Measurements from ENCODE around the gene HK2.

The HK2 gene

DNA sequence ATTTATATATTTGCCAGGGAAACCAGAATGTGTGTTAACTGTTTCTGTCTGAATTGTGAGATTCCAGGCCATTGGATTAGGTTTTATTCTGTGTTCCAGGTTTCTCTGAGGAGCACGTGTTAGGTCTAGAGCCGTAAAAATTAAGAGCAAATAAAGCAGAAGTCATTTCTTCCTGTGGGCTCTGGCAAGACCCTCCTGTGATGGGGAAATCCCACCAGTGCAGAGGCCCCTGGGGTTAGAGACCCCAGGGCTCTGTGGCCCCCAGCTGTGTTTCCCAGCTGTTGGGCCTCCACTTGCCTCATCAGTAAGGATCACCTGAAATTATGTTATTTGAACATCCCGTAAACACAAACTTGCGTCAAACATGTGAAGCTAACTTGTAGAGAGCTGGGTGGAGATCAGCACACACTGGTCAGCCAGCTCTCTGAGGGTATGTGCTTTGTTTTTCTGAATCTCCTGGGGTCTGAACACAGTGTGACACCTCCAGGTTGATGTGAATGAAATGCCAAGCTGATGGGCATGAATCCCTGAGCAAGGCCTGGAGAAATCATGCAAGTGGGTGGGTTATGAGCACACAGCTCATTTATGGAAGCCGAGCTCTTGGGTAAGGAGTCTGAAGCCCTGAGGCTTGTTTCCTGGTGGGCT is 50.3 kb downstream of the HK2 start:
- H3K79me2 ChIP-seq (ENCODE audit: low read length): no peaks in the 10 kb centered on the region
- no peaks in the 10 kb centered on the region for H3K9me3 ChIP-seq (replicated peaks; ENCODE audit: insufficient read depth, low read length)
- no peak overlapping the region for H3K9ac ChIP-seq (ENCODE audit: low read length)
- no peaks in the 10 kb centered on the region for H3K4me1 ChIP-seq (ENCODE audit: low read length)
- peaks cover 6% of the 10 kb centered on the region; the same call in 1 of the 2 replicates for H3K36me3 ChIP-seq (replicated peaks; ENCODE audit: insufficient read depth, low read length)
- H4K20me1 ChIP-seq (ENCODE audit: insufficient read depth, low read length): no peaks in the 10 kb centered on the region
- no peak for DNase-seq
- no peaks in the 10 kb centered on the region for H3K27me3 ChIP-seq (replicated peaks; ENCODE audit: insufficient read depth, low read length)
- H3F3A ChIP-seq (ENCODE audit: insufficient read depth, low read length): no peaks in the 10 kb centered on the region
- no peak overlapping the region for H3K27ac ChIP-seq (ENCODE audit: low read length)
- no peak overlapping the region for H3K4me2 ChIP-seq (ENCODE audit: low read depth, low read length)
- no peak overlapping the region for H2AFZ ChIP-seq (ENCODE audit: low read length)
- TF ChIP-seq, protein P1, sequence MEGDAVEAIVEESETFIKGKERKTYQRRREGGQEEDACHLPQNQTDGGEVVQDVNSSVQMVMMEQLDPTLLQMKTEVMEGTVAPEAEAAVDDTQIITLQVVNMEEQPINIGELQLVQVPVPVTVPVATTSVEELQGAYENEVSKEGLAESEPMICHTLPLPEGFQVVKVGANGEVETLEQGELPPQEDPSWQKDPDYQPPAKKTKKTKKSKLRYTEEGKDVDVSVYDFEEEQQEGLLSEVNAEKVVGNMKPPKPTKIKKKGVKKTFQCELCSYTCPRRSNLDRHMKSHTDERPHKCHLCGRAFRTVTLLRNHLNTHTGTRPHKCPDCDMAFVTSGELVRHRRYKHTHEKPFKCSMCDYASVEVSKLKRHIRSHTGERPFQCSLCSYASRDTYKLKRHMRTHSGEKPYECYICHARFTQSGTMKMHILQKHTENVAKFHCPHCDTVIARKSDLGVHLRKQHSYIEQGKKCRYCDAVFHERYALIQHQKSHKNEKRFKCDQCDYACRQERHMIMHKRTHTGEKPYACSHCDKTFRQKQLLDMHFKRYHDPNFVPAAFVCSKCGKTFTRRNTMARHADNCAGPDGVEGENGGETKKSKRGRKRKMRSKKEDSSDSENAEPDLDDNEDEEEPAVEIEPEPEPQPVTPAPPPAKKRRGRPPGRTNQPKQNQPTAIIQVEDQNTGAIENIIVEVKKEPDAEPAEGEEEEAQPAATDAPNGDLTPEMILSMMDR (IDR thresholded peaks at IDR 0.05; ENCODE audit: low read length): no peak
- no peaks in the 10 kb centered on the region for H3K9me2 ChIP-seq (replicated peaks; ENCODE audit: insufficient read depth, low read length)
- H3K4me3 ChIP-seq (ENCODE audit: low read length): no peak overlapping the region

DNA sequence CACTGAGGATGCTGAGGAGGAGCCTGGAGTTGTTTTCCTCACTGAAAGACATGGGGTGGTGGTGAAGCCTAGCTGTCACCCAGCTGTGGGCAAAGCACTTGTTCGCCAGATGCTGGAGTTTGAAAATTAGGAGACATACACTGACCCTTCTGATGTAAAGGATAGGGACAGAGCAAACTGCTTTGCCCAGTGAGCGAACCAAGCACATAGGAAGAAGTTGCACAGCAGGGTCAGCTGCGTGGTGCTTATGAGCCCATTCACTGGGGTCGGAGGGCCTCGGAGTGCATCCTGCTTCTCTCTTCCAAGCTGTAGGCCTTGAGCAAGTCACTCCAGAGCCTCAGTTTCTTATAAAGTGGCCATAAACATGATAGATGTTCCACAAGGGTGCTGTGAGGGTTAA is 50.9 kb downstream of the HK2 start:
- Histone ChIP-seq H3K9me2 (replicated peaks; ENCODE audit: insufficient read depth, low read length) (no peaks in the 10 kb centered on the region), H3K4me2 (ENCODE audit: low read depth, low read length) (no peak overlapping the region), H3K79me2 (ENCODE audit: low read length) (no peaks in the 10 kb centered on the region), H3K4me3 (ENCODE audit: low read length) (no peak overlapping the region), H2AFZ (ENCODE audit: low read length) (no peak overlapping the region), H3K36me3 (replicated peaks; ENCODE audit: insufficient read depth, low read length) (peaks cover 6% of the 10 kb centered on the region; the same call in 1 of the 2 replicates), H3K9ac (ENCODE audit: low read length) (no peak overlapping the region), H4K20me1 (ENCODE audit: insufficient read depth, low read length) (no peaks in the 10 kb centered on the region), H3F3A (ENCODE audit: insufficient read depth, low read length) (no peaks in the 10 kb centered on the region), H3K4me1 (ENCODE audit: low read length) (no peaks in the 10 kb centered on the region), H3K27me3 (replicated peaks; ENCODE audit: insufficient read depth, low read length) (no peaks in the 10 kb centered on the region), H3K27ac (ENCODE audit: low read length) (no peak overlapping the region), H3K9me3 (replicated peaks; ENCODE audit: insufficient read depth, low read length) (no peaks in the 10 kb centered on the region)
- TF ChIP-seq EZH2phosphoT487 (IDR thresholded peaks at IDR 0.05; ENCODE audit: low read length): no peak
- no peak for TF ChIP-seq EZH2 (optimal IDR thresholded peaks at IDR 0.05; ENCODE audit: low read depth, low read length)
- TF ChIP-seq, protein P1 (IDR thresholded peaks at IDR 0.05; ENCODE audit: low read length): no peak
- DNase-seq: no peak

DNA sequence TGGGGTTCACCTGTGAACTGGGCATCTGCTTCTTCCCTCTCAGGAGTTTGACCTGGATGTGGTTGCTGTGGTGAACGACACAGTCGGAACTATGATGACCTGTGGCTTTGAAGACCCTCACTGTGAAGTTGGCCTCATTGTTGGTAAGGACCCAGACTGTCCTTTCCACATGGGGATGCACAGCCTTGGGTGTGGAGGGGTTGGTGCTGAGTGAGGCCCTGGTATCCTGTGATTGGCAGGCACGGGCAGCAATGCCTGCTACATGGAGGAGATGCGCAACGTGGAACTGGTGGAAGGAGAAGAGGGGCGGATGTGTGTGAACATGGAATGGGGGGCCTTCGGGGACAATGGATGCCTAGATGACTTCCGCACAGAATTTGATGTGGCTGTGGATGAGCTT is 52.3 kb downstream of the HK2 start:
- Histone ChIP-seq H3K4me3 (ENCODE audit: low read length) (no peak overlapping the region), H2AFZ (ENCODE audit: low read length) (no peak overlapping the region), H3F3A (ENCODE audit: insufficient read depth, low read length) (no peaks in the 10 kb centered on the region), H3K27ac (ENCODE audit: low read length) (no peak overlapping the region), H3K36me3 (replicated peaks; ENCODE audit: insufficient read depth, low read length) (peaks cover 6% of the 10 kb centered on the region; the same call in 1 of the 2 replicates), H3K4me1 (ENCODE audit: low read length) (no peaks in the 10 kb centered on the region), H3K79me2 (ENCODE audit: low read length) (no peaks in the 10 kb centered on the region), H4K20me1 (ENCODE audit: insufficient read depth, low read length) (no peaks in the 10 kb centered on the region), H3K9me2 (replicated peaks; ENCODE audit: insufficient read depth, low read length) (no peaks in the 10 kb centered on the region), H3K9ac (ENCODE audit: low read length) (no peak overlapping the region), H3K27me3 (replicated peaks; ENCODE audit: insufficient read depth, low read length) (no peaks in the 10 kb centered on the region), H3K9me3 (replicated peaks; ENCODE audit: insufficient read depth, low read length) (no peaks in the 10 kb centered on the region), H3K4me2 (ENCODE audit: low read depth, low read length) (no peak overlapping the region)
- no peak for DNase-seq
- no peak for TF ChIP-seq EZH2 (optimal IDR thresholded peaks at IDR 0.05; ENCODE audit: low read depth, low read length)
- TF ChIP-seq, protein P1 (IDR thresholded peaks at IDR 0.05; ENCODE audit: low read length): no peak
- no peak for TF ChIP-seq EZH2phosphoT487 (IDR thresholded peaks at IDR 0.05; ENCODE audit: low read length)

All from MM.1S (cell line).